K562 (cell line): ENCODE data around the gene DBI.

Source experiments
- BRCA1 ChIP-seq, 2 experiments: fragments of 450-650 bp in 1 of 2; sonication (generic) in 1 of 2; formaldehyde crosslinking in 1 of 2; IDR thresholded peaks; 2 replicates each; pipeline versions ENCODE4 v1.5.0 to v1.6.1; 2017 to 2020; ENCODE audit warnings: mild to moderate bottlenecking in 1 of 2, missing genetic modification reagents in 1 of 2
- BRD9 ChIP-seq: fragments of 450-650 bp; IDR thresholded peaks from 2 replicates; pipeline ENCODE4 v1.6.1; 2018; ENCODE audit warnings: low read depth; ENCODE audit not compliant: partially characterized antibody
- CREB1 ChIP-seq, 2 experiments: sonication (generic) in 1 of 2; formaldehyde crosslinking in 1 of 2; IDR thresholded peaks; 2 replicates each; pipeline versions ENCODE4 v1.6.1 to v1.8.0; 2012 to 2022; ENCODE audit warnings: inconsistent platforms in 1 of 2, mild to moderate bottlenecking in 1 of 2, missing genetic modification reagents in 1 of 2, moderate library complexity in 1 of 2
- DPF2 ChIP-seq: fragments of 450-650 bp; IDR thresholded peaks from 2 replicates; pipeline ENCODE4 v1.6.1; 2016
- EZH2 ChIP-seq: IDR thresholded peaks from 2 replicates; pipeline ENCODE4 v1.6.1; 2012; ENCODE audit warnings: low read depth, mild to moderate bottlenecking, inconsistent platforms, low read length, borderline replicate concordance
- GTF2F1 ChIP-seq: IDR thresholded peaks from 2 replicates; pipeline ENCODE4 v1.6.1; 2011; ENCODE audit warnings: low read depth, low read length, improper control_type of control experiment
- MCM7 ChIP-seq, 2 experiments: fragments of 450-650 bp; IDR thresholded peaks; 2 replicates each; pipeline ENCODE4 v1.6.1; 2016 to 2018
- RBM22 ChIP-seq: fragments of 200-400 bp; formaldehyde crosslinking; IDR thresholded peaks from 2 replicates; pipeline ENCODE4 v1.6.1; 2018; ENCODE audit warnings: low read length, low read depth; ENCODE audit not compliant: poor library complexity, severe bottlenecking
- SIX5 ChIP-seq, 2 experiments: IDR thresholded peaks; 2 replicates each; pipeline ENCODE4 v1.6.1; 2011; ENCODE audit warnings: low read length in 2 of 2, borderline replicate concordance in 1 of 2, low read depth in 1 of 2, mild to moderate bottlenecking in 1 of 2, moderate library complexity in 1 of 2; ENCODE audit not compliant: insufficient read depth in 1 of 2
- SREBF2 ChIP-seq: sonication (generic); formaldehyde crosslinking; IDR thresholded peaks from 2 replicates; pipeline ENCODE4 v1.4.0; 2020; ENCODE audit warnings: mild to moderate bottlenecking, missing genetic modification reagents
- THRA ChIP-seq: fragments of 450-650 bp; IDR thresholded peaks from 2 replicates; pipeline ENCODE4 v1.6.1; 2017; ENCODE audit warnings: mild to moderate bottlenecking, moderate library complexity
- UBTF ChIP-seq, 2 experiments: IDR thresholded peaks; 2 replicates each; pipeline ENCODE4 v1.6.1; 2012; ENCODE audit warnings: improper control_type of control experiment in 2 of 2, low read depth in 2 of 2, low read length in 2 of 2, borderline replicate concordance in 1 of 2
- ZC3H8 ChIP-seq: fragments of 450-650 bp; IDR thresholded peaks from 2 replicates; pipeline ENCODE4 v1.6.1; 2017

- TF ChIP-seq BRCA1 (IDR thresholded peaks at IDR 0.05) (no peak), BRCA1 (CRISPR knock-in tag; IDR thresholded peaks at IDR 0.05) (no peak), EZH2 (no peak), CREB1 (IDR thresholded peaks at IDR 0.05) (no peak), CREB1 (CRISPR knock-in tag; IDR thresholded peaks at IDR 0.05) (no peak), UBTF (IDR thresholded peaks at IDR 0.05; ENCODE audit: borderline replicate concordance in 1 of 2, low read depth in 2 of 2, low read length in 2 of 2) (no peak), ZC3H8 (no peak), MCM7 (IDR thresholded peaks at IDR 0.05) (no peak), THRA (no peak), SREBF2 (CRISPR knock-in tag) (no peak), BRD9 (no peak), RBM22 (no peak), DPF2 (no peak), GTF2F1 (no peak), SIX5 (IDR thresholded peaks at IDR 0.05; ENCODE audit: borderline replicate concordance in 1 of 2, insufficient read depth in 1 of 2, low read depth in 1 of 2, low read length in 2 of 2) (no peak)
Observed at GRCh38 chr2:119421304-119421703, 54.5 kb downstream of the DBI start.
